Nephron (organoid): ENCODE measurements around the gene COL1A2.
A peak's percentile ranks its signal among the peaks of the same experiment; 100 is the strongest.

ENCODE experiments used
- H3K27ac Mint-ChIP-seq, 3 experiments: 2 replicates each; pipeline ENCODE4 v1.8.0; 2020; ENCODE audit warnings: mixed read lengths in 3 of 3, mild to moderate bottlenecking in 2 of 3, moderate library complexity in 1 of 3
- H3K27me3 Mint-ChIP-seq: 2 replicates; pipeline ENCODE4 v1.8.0; 2021; ENCODE audit warnings: low read depth, mild to moderate bottlenecking, moderate library complexity, mixed read lengths
- H3K36me3 Mint-ChIP-seq: 2 replicates; pipeline ENCODE4 v1.8.0; 2020; ENCODE audit warnings: low read depth, mixed read lengths
- H3K4me1 Mint-ChIP-seq: 2 replicates; pipeline ENCODE4 v1.8.0; 2020; ENCODE audit warnings: mixed read lengths
- H3K4me3 Mint-ChIP-seq, 3 experiments: 2 replicates each; pipeline ENCODE4 v1.8.0; 2020; ENCODE audit warnings: mild to moderate bottlenecking in 3 of 3, mixed read lengths in 3 of 3, moderate library complexity in 2 of 3
- H3K9me3 Mint-ChIP-seq: 2 replicates; pipeline ENCODE4 v1.8.0; 2020; ENCODE audit warnings: mixed read lengths
- CTCF ChIP-seq, 3 experiments: fragments of 200-600 bp; sonication (generic); IDR thresholded peaks; one replicate each; pipeline ENCODE4 v1.5.0; 2021; ENCODE audit warnings: antibody characterized with exemption in 3 of 3; ENCODE audit not compliant: unreplicated experiment in 3 of 3

COL1A2 gene

GRCh38 chr7:94374721-94375566 is 19.8 kb upstream of the COL1A2 start:
- peak overlapping the region; percentile 55 to 72 (median 69) for H3K4me3 Mint-ChIP-seq
- H3K4me1 Mint-ChIP-seq: peaks cover 80% of the 10 kb centered on the region
- H3K9me3 Mint-ChIP-seq: peaks cover 8% of the 10 kb centered on the region
- H3K27ac Mint-ChIP-seq: peak overlapping the region; percentile 97 to 100 (median 99)
- peaks cover 7% of the 10 kb centered on the region for H3K36me3 Mint-ChIP-seq
- no peaks in the 10 kb centered on the region for H3K27me3 Mint-ChIP-seq
- TF ChIP-seq CTCF (IDR thresholded peaks at IDR 0.05; ENCODE audit: unreplicated experiment in 3 of 3): no peak

GRCh38 chr7:94375691-94376090 is 19.0 kb upstream of the COL1A2 start:
- Mint-ChIP-seq H3K27me3 (no peaks in the 10 kb centered on the region), H3K36me3 (peaks cover 7% of the 10 kb centered on the region), H3K4me3 (peak overlapping the region; percentile 55 to 72 (median 69)), H3K27ac (peak overlapping the region; percentile 97 to 100 (median 99)), H3K4me1 (peaks cover 73% of the 10 kb centered on the region), H3K9me3 (peaks cover 8% of the 10 kb centered on the region)
- no peak for TF ChIP-seq CTCF (IDR thresholded peaks at IDR 0.05; ENCODE audit: unreplicated experiment in 3 of 3)

GRCh38 chr7:94376281-94376680 is 18.4 kb upstream of the COL1A2 start:
- TF ChIP-seq CTCF (IDR thresholded peaks at IDR 0.05; ENCODE audit: unreplicated experiment in 3 of 3): no peak
- Mint-ChIP-seq H3K27ac (peak overlapping the region; percentile 97 to 100 (median 99)), H3K36me3 (peaks cover 7% of the 10 kb centered on the region), H3K9me3 (peaks cover 8% of the 10 kb centered on the region), H3K4me1 (peaks cover 68% of the 10 kb centered on the region), H3K27me3 (no peaks in the 10 kb centered on the region), H3K4me3 (peak overlapping the region in 1 of 3 experiments; percentile 51)

GRCh38 chr7:94378356-94378755 is 16.3 kb upstream of the COL1A2 start:
- TF ChIP-seq CTCF (IDR thresholded peaks at IDR 0.05; ENCODE audit: unreplicated experiment in 3 of 3): no peak
- Mint-ChIP-seq H3K27ac (peak overlapping the region; percentile 97 to 100 (median 99)), H3K36me3 (no peaks in the 10 kb centered on the region), H3K9me3 (no peaks in the 10 kb centered on the region), H3K27me3 (no peaks in the 10 kb centered on the region), H3K4me1 (peaks cover 53% of the 10 kb centered on the region), H3K4me3 (peak overlapping the region in 1 of 3 experiments; percentile 17)

GRCh38 chr7:94380264-94380663 is 14.4 kb upstream of the COL1A2 start:
- H3K9me3 Mint-ChIP-seq: no peaks in the 10 kb centered on the region
- no peak for TF ChIP-seq CTCF (IDR thresholded peaks at IDR 0.05; ENCODE audit: unreplicated experiment in 3 of 3)
- peaks cover 35% of the 10 kb centered on the region for H3K4me1 Mint-ChIP-seq
- H3K36me3 Mint-ChIP-seq: no peaks in the 10 kb centered on the region
- no peak overlapping the region for H3K4me3 Mint-ChIP-seq
- no peaks in the 10 kb centered on the region for H3K27me3 Mint-ChIP-seq
- H3K27ac Mint-ChIP-seq: no peak overlapping the region

- peaks cover 20% of the 10 kb centered on the region for H3K4me1 Mint-ChIP-seq
- H3K4me3 Mint-ChIP-seq: no peak overlapping the region
- no peak overlapping the region for H3K27ac Mint-ChIP-seq
- TF ChIP-seq CTCF (IDR thresholded peaks at IDR 0.05; ENCODE audit: unreplicated experiment in 3 of 3): no peak
- H3K9me3 Mint-ChIP-seq: no peaks in the 10 kb centered on the region
- no peaks in the 10 kb centered on the region for H3K36me3 Mint-ChIP-seq
- no peaks in the 10 kb centered on the region for H3K27me3 Mint-ChIP-seq
Measured at GRCh38 chr7:94382132-94382531, 12.6 kb upstream of the COL1A2 start.
